K562 (cell line): Measurements from ENCODE around the gene GDF7. TPM values are rescaled to one million over a fixed set of nuclear protein-coding genes. Genes with fewer than 3 reads are reported as not detected.

Experiments
- ATAC-seq: fragments of 200-7000 bp; cut with Tn5 transposase; 3 replicates; pipeline ENCODE4 v1.9.1; 2020; ENCODE audit warnings: moderate library complexity
- BruUV-seq: library from RNA; stranded (reverse); fragments of 400-500 nt; replicated peaks from 2 replicates; lab custom pipeline; 2021; lab: Mats Ljungman, UMichigan
- CTCF ChIA-PET: fragments of 300-600 bp; formaldehyde crosslinking; extraction: SDS; loops from one replicate; lab custom pipeline; 2021; ENCODE audit warnings: low intra/inter-chr PET ratio; lab: Yijun Ruan, JAX
- POLR2A ChIA-PET: fragments of 300-600, 350-650 bp; sonication (Branson Sonifier 250); formaldehyde crosslinking; extraction: SDS; loops from one replicate; lab custom pipeline; 2021; ENCODE audit warnings: antibody characterized with exemption, inconsistent platforms; lab: Yijun Ruan, JAX
- DNase-seq, 4 experiments: peaks; one replicate each; pipeline versions ENCODE4 v3.0.0 to v3.0.0-alpha.2; 2011 to 2018; ENCODE audit warnings: low spot score in 3 of 4, mixed read lengths in 3 of 4; ENCODE audit errors: extremely low read depth in 1 of 4
- FAIRE-seq: peaks from 2 replicates; lab custom pipeline; 2011; peaks lifted over from hg19 to GRCh38; lab: Jason Lieb, UNC
- H2AFZ ChIP-seq: 2 replicates; pipeline ENCODE4 v1.6.0; 2011; ENCODE audit warnings: low read depth, low read length, control low read depth, inconsistent platforms
- H3K27ac ChIP-seq: fragments of 200-600 bp; 3 replicates; pipeline ENCODE4 v1.8.0; 2011; ENCODE audit warnings: low read depth, mild to moderate bottlenecking, control low read depth, inconsistent platforms, low read length, moderate library complexity, mixed read lengths; ENCODE audit errors: extremely low read depth
- H3K27me3 ChIP-seq, 2 experiments: fragments of 300-600 bp in 1 of 2; 2 replicates in 1 of 2; 3 replicates in 1 of 2; pipeline versions ENCODE4 v1.6.0 to v1.8.0; 2011; ENCODE audit warnings: inconsistent platforms in 2 of 2, low read length in 2 of 2, mild to moderate bottlenecking in 1 of 2, mixed read lengths in 1 of 2, moderate library complexity in 1 of 2; ENCODE audit not compliant: control insufficient read depth in 2 of 2, insufficient read depth in 2 of 2
- H3K36me3 ChIP-seq: fragments of 300-600 bp; 3 replicates; pipeline ENCODE4 v1.8.0; 2011; ENCODE audit warnings: mild to moderate bottlenecking, low read length, inconsistent platforms; ENCODE audit not compliant: control insufficient read depth, insufficient read depth
- H3K4me1 ChIP-seq, 2 experiments: fragments of 200-600 bp in 1 of 2; replicated peaks in 1 of 2; 2 replicates in 1 of 2; 3 replicates in 1 of 2; pipeline versions ENCODE4 v1.5.1 to v1.8.0; 2011; ENCODE audit warnings: inconsistent platforms in 2 of 2, low read length in 2 of 2, mild to moderate bottlenecking in 1 of 2, mixed read lengths in 1 of 2, moderate library complexity in 1 of 2; ENCODE audit not compliant: control insufficient read depth in 2 of 2, insufficient read depth in 2 of 2
- H3K4me2 ChIP-seq: 2 replicates; pipeline ENCODE4 v1.6.1; 2011; ENCODE audit warnings: low read length, control low read depth, inconsistent platforms, mixed read lengths; ENCODE audit not compliant: insufficient read depth
- H3K4me3 ChIP-seq: fragments of 200-600 bp; sonication (generic), shearing (Covaris generic); 2 replicates; pipeline ENCODE4 v1.5.1; 2016; ENCODE audit warnings: control low read depth, inconsistent platforms
- H3K79me2 ChIP-seq: fragments of 200-600 bp; 3 replicates; pipeline ENCODE4 v1.8.0; 2011; ENCODE audit warnings: low read length, inconsistent platforms; ENCODE audit not compliant: control insufficient read depth, insufficient read depth
- H3K9ac ChIP-seq, 2 experiments: 2 replicates each; pipeline versions ENCODE4 v1.6.0 to v1.6.1; 2011; ENCODE audit warnings: low read depth in 2 of 2, low read length in 2 of 2, control low read depth in 1 of 2, inconsistent platforms in 1 of 2, mild to moderate bottlenecking in 1 of 2, mixed read lengths in 1 of 2; ENCODE audit not compliant: insufficient read depth in 1 of 2
- H3K9me1 ChIP-seq: one replicate; pipeline ENCODE4 v1.6.0; 2011; ENCODE audit warnings: inconsistent platforms, mild to moderate bottlenecking, low read length, moderate library complexity; ENCODE audit not compliant: control insufficient read depth, insufficient read depth
- H3K9me3 ChIP-seq: replicated peaks from 2 replicates; pipeline ENCODE4 v1.5.1; 2011; ENCODE audit warnings: low read depth, low read length, inconsistent platforms; ENCODE audit not compliant: control insufficient read depth, insufficient read depth
- H4K20me1 ChIP-seq: replicated peaks from 2 replicates; pipeline ENCODE4 v1.6.1; 2011; ENCODE audit warnings: low read length, inconsistent platforms, mixed read lengths; ENCODE audit not compliant: control insufficient read depth, insufficient read depth
- CGGBP1 ChIP-seq: fragments of 250-450 bp; sonication (Bioruptor Pico); IDR thresholded peaks from 2 replicates; pipeline ENCODE4 v1.9.0; 2021; ENCODE audit warnings: mild to moderate bottlenecking
- ELF1 ChIP-seq: fragments of 200-800 bp; sonication (Bioruptor generic); IDR thresholded peaks from 2 replicates; pipeline ENCODE4 v1.6.1; 2016; ENCODE audit warnings: missing genetic modification characterization, missing compliant biosample characterization
- RAD21 ChIP-seq, 2 experiments: fragments of 250-450 bp in 1 of 2; fragments of 450-650 bp in 1 of 2; sonication (Bioruptor Pico) in 1 of 2; formaldehyde crosslinking in 1 of 2; IDR thresholded peaks in 1 of 2; conservative IDR thresholded peaks in 1 of 2; 2 replicates each; pipeline versions ENCODE4 v1.4.0 to v1.8.0; 2020 to 2022; ENCODE audit warnings: mild to moderate bottlenecking in 2 of 2, moderate library complexity in 1 of 2
- SAFB ChIP-seq: fragments of 200-400 bp; formaldehyde crosslinking; IDR thresholded peaks from 2 replicates; pipeline ENCODE4 v1.6.1; 2017; ENCODE audit warnings: low read depth, low read length, borderline replicate concordance
- STAT5A ChIP-seq: IDR thresholded peaks from 2 replicates; pipeline ENCODE4 v1.6.1; 2012; ENCODE audit warnings: low read length, inconsistent platforms, borderline replicate concordance
- ZNF57 ChIP-seq: fragments of 450-650 bp; formaldehyde crosslinking; IDR thresholded peaks from 2 replicates; pipeline ENCODE4 v1.4.0; 2020; ENCODE audit warnings: mild to moderate bottlenecking, moderate library complexity
- ZNF830 ChIP-seq: fragments of 250-450 bp; sonication (Bioruptor Pico); IDR thresholded peaks from 2 replicates; pipeline ENCODE4 v1.5.0; 2021; ENCODE audit warnings: mild to moderate bottlenecking
- WGBS: fragments of 100-300 bp; shearing (Covaris generic); methylation state at CpG from one replicate; pipeline ENCODE4 v1.1.6; 2016; ENCODE audit warnings: low coverage, mixed read lengths; ENCODE audit not compliant: insufficient coverage; ENCODE audit errors: missing lambda C conversion rate; 5-methylcytosine and 5-hydroxymethylcytosine counted together
- in situ Hi-C: fragments of 300-500 bp; cut with MboI; formaldehyde crosslinking; loops from 4 replicates; pipeline ENCODE4 v1.15.0; 2018; ENCODE audit warnings: inconsistent platforms, mixed read lengths
- intact Hi-C: fragments of 100-400 bp; cut with micrococcal nuclease; formaldehyde crosslinking; loops from 2 replicates; pipeline ENCODE4 v1.14.2; 2022
- polyA plus RNA-seq, 8 experiments: library from polyadenylated mRNA; depleted of rRNA in 4 of 8; stranded (reverse) in 5 of 8; unstranded in 3 of 8; fragments of >200 nt; fragmentation: Nextera tagmentation in 2 of 8; fragmentation: Illumina TruSeq in 1 of 8; extraction: Ambion mirVana in 2 of 8; extraction: Trizol in 1 of 8; gene quantifications; 2 replicates each; pipeline versions ENCODE4 v1.2.1 to v1.2.3, GENCODE V29; 2011 to 2014; ENCODE audit warnings: inconsistent platforms in 1 of 8, missing spikeins in 1 of 8
- total RNA-seq, 7 experiments: library from RNA; depleted of rRNA in 6 of 7; stranded (reverse); fragments of >200 nt in 6 of 7; fragmentation: Illumina TruSeq in 2 of 7; extraction: Trizol in 2 of 7; gene quantifications; 2 replicates each; pipeline versions ENCODE4 v1.2.1 to v1.2.3, GENCODE V29; 2011 to 2021; ENCODE audit warnings: low replicate concordance in 1 of 7
- TF ChIP-seq, protein P1 (sequence below): sonication (generic); formaldehyde crosslinking; IDR thresholded peaks from 2 replicates; pipeline ENCODE4 v1.8.1; 2023; ENCODE audit warnings: mild to moderate bottlenecking, missing genetic modification reagents
- TF ChIP-seq, protein P2 (sequence below): sonication (generic); formaldehyde crosslinking; IDR thresholded peaks from 2 replicates; pipeline ENCODE4 v1.8.1; 2023; ENCODE audit warnings: missing genetic modification reagents, mild to moderate bottlenecking, borderline replicate concordance
- TF ChIP-seq, protein P3 (sequence below): fragments of 200-800 bp; sonication (Bioruptor generic); IDR thresholded peaks from 2 replicates; pipeline ENCODE4 v1.6.1; 2017; ENCODE audit warnings: missing genetic modification characterization, missing compliant biosample characterization

GDF7 gene
- total and polyA plus RNA-seq, 9 of the 15 experiments (the other 6 are each of a cell fraction or from before 2014, with no cell fraction given), result 0.01 TPM; not detected in 7

GRCh38 chr2:20680744-20681375 lies 13.9 kb downstream of the GDF7 start:
- Histone ChIP-seq H4K20me1 (no peaks in the 10 kb centered on the region; the same call in 1 of the 2 replicates), H2AFZ (no peak overlapping the region), H3K4me3 (no peak overlapping the region), H3K79me2 (no peaks in the 10 kb centered on the region), H3K27ac (no peak overlapping the region), H3K4me1 (no peaks in the 10 kb centered on the region), H3K9me3 (no peaks in the 10 kb centered on the region), H3K9ac (no peak overlapping the region; a peak in 1 of 4 replicates), H3K27me3 (no peaks in the 10 kb centered on the region), H3K9me1 (no peaks in the 10 kb centered on the region), H3K4me2 (no peak overlapping the region), H3K36me3 (peaks cover 26% of the 10 kb centered on the region; the same call in 2 of the 3 replicates)
- no TSS peak for BruUV-seq
- ChIA-PET POLR2A (no interaction called here), CTCF (no interaction called here)
- WGBS, result 82% methylated on average over 9 of the region's 10 CpGs
- in situ Hi-C loops, result no loop called here
- FAIRE-seq, result no peak
- ATAC-seq, result no peak
- intact Hi-C loops, result loop anchor here (10.0 kb wide), 1 partner anchor 144 kb away; the partner anchor contains the start of gene LDAH
- DNase-seq, result no peak
- TF ChIP-seq, protein P1, sequence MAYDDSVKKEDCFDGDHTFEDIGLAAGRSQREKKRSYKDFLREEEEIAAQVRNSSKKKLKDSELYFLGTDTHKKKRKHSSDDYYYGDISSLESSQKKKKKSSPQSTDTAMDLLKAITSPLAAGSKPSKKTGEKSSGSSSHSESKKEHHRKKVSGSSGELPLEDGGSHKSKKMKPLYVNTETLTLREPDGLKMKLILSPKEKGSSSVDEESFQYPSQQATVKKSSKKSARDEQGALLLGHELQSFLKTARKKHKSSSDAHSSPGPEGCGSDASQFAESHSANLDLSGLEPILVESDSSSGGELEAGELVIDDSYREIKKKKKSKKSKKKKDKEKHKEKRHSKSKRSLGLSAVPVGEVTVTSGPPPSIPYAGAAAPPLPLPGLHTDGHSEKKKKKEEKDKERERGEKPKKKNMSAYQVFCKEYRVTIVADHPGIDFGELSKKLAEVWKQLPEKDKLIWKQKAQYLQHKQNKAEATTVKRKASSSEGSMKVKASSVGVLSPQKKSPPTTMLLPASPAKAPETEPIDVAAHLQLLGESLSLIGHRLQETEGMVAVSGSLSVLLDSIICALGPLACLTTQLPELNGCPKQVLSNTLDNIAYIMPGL (CRISPR knock-in tag), result no peak
- TF ChIP-seq ZNF830 (CRISPR knock-in tag) (no peak), ELF1 (tag) (no peak), ZNF57 (CRISPR knock-in tag) (no peak), SAFB (no peak), STAT5A (no peak), RAD21 (CRISPR knock-in tag; conservative IDR thresholded peaks at IDR 0.05 in 1 of 2, IDR thresholded peaks at IDR 0.05 in 1 of 2) (no peak), CGGBP1 (no peak)
- TF ChIP-seq, protein P2, sequence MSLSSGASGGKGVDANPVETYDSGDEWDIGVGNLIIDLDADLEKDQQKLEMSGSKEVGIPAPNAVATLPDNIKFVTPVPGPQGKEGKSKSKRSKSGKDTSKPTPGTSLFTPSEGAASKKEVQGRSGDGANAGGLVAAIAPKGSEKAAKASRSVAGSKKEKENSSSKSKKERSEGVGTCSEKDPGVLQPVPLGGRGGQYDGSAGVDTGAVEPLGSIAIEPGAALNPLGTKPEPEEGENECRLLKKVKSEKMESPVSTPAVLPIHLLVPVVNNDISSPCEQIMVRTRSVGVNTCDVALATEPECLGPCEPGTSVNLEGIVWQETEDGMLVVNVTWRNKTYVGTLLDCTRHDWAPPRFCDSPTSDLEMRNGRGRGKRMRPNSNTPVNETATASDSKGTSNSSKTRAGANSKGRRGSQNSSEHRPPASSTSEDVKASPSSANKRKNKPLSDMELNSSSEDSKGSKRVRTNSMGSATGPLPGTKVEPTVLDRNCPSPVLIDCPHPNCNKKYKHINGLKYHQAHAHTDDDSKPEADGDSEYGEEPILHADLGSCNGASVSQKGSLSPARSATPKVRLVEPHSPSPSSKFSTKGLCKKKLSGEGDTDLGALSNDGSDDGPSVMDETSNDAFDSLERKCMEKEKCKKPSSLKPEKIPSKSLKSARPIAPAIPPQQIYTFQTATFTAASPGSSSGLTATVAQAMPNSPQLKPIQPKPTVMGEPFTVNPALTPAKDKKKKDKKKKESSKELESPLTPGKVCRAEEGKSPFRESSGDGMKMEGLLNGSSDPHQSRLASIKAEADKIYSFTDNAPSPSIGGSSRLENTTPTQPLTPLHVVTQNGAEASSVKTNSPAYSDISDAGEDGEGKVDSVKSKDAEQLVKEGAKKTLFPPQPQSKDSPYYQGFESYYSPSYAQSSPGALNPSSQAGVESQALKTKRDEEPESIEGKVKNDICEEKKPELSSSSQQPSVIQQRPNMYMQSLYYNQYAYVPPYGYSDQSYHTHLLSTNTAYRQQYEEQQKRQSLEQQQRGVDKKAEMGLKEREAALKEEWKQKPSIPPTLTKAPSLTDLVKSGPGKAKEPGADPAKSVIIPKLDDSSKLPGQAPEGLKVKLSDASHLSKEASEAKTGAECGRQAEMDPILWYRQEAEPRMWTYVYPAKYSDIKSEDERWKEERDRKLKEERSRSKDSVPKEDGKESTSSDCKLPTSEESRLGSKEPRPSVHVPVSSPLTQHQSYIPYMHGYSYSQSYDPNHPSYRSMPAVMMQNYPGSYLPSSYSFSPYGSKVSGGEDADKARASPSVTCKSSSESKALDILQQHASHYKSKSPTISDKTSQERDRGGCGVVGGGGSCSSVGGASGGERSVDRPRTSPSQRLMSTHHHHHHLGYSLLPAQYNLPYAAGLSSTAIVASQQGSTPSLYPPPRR, result no peak
- TF ChIP-seq, protein P3, sequence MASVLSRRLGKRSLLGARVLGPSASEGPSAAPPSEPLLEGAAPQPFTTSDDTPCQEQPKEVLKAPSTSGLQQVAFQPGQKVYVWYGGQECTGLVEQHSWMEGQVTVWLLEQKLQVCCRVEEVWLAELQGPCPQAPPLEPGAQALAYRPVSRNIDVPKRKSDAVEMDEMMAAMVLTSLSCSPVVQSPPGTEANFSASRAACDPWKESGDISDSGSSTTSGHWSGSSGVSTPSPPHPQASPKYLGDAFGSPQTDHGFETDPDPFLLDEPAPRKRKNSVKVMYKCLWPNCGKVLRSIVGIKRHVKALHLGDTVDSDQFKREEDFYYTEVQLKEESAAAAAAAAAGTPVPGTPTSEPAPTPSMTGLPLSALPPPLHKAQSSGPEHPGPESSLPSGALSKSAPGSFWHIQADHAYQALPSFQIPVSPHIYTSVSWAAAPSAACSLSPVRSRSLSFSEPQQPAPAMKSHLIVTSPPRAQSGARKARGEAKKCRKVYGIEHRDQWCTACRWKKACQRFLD, result no peak
